ENCODE measurements around the gene NDUFA6. TPM values are rescaled to one million over a fixed set of nuclear protein-coding genes. Genes with fewer than 3 reads are reported as not detected.

Gene NDUFA6
- total and polyA plus RNA-seq, 8 donors: 64.8 to 97.4 (median 79.6) TPM

- H3K27ac ChIP-seq: no peak overlapping the region
- DNase-seq (peak in 1 of 4 donors; percentile 10), ATAC-seq (no peak)
- peaks cover 0 to 78% of the 10 kb centered on the region in 2 donors for H3K36me3 ChIP-seq
- TF ChIP-seq CTCF (IDR thresholded peaks at IDR 0.05): no peak
- no peaks in the 10 kb centered on the region for H3K4me1 ChIP-seq
- H3K27me3 ChIP-seq: no peaks in the 10 kb centered on the region
- intact Hi-C loops (cut with DNase I): no loop called here
- no peak overlapping the region for H3K4me3 ChIP-seq
- H3K9me3 ChIP-seq: peaks cover 0 to 12% of the 10 kb centered on the region in 2 donors
Observed at GRCh38 chr22:42061041-42061440, 29.5 kb downstream of the NDUFA6 start.

- H3K27ac ChIP-seq: no peak overlapping the region
- H3K27me3 ChIP-seq: no peaks in the 10 kb centered on the region
- peaks cover 0 to 72% of the 10 kb centered on the region in 2 donors for H3K36me3 ChIP-seq
- ATAC-seq (no peak), DNase-seq (peak in 1 of 4 donors; percentile 40)
- intact Hi-C loops (cut with DNase I): no loop called here
- no peaks in the 10 kb centered on the region for H3K4me1 ChIP-seq
- TF ChIP-seq CTCF (IDR thresholded peaks at IDR 0.05): no peak
- H3K9me3 ChIP-seq: peaks cover 0 to 12% of the 10 kb centered on the region in 2 donors
- H3K4me3 ChIP-seq: no peak overlapping the region
Observed at GRCh38 chr22:42060489-42060888, 30.1 kb downstream of the NDUFA6 start.

GRCh38 chr22:42056757-42057511 lies 33.6 kb downstream of the NDUFA6 start:
- no peak for TF ChIP-seq CTCF (IDR thresholded peaks at IDR 0.05)
- no peak overlapping the region for H3K4me3 ChIP-seq
- H3K36me3 ChIP-seq: peaks cover 0 to 39% of the 10 kb centered on the region in 2 donors
- H3K9me3 ChIP-seq: peaks cover 0 to 12% of the 10 kb centered on the region in 2 donors
- DNase-seq (no peak), ATAC-seq (no peak)
- intact Hi-C loops (cut with DNase I): no loop called here
- H3K4me1 ChIP-seq: no peaks in the 10 kb centered on the region
- no peaks in the 10 kb centered on the region for H3K27me3 ChIP-seq
- H3K27ac ChIP-seq: no peak overlapping the region

- Histone ChIP-seq H3K27me3 (no peaks in the 10 kb centered on the region), H3K4me3 (no peak overlapping the region), H3K27ac (no peak overlapping the region), H3K4me1 (no peaks in the 10 kb centered on the region), H3K9me3 (peaks cover 0 to 12% of the 10 kb centered on the region in 2 donors), H3K36me3 (no peaks in the 10 kb centered on the region)
- TF ChIP-seq CTCF (IDR thresholded peaks at IDR 0.05): no peak
- intact Hi-C loops (cut with DNase I): no loop called here
- no peak for DNase-seq
- no peak for ATAC-seq
Observed at GRCh38 chr22:42052765-42053164, 37.8 kb downstream of the NDUFA6 start.

- Histone ChIP-seq H3K4me3 (no peak overlapping the region), H3K36me3 (no peaks in the 10 kb centered on the region), H3K4me1 (no peaks in the 10 kb centered on the region), H3K27me3 (no peaks in the 10 kb centered on the region), H3K27ac (no peak overlapping the region), H3K9me3 (no peaks in the 10 kb centered on the region)
- no peak for TF ChIP-seq CTCF (IDR thresholded peaks at IDR 0.05)
- DNase-seq (no peak), ATAC-seq (no peak)
- intact Hi-C loops (cut with DNase I): no loop called here
Observed at GRCh38 chr22:42050641-42051180, 39.9 kb downstream of the NDUFA6 start.

Data from left lung (tissue), 10 donors.